Stimulated activated CD4-positive, alpha-beta T cell treated with anti-CD3 and anti-CD28 coated beads, Interleukin-12 subunit alpha, Interleukin-12 subunit beta, amount 100 ng/mL, for 24 hours (primary cell): ENCODE measurements around the gene PIGW.

Source experiments
- DNase-seq, 2 experiments: peaks; one replicate each; pipeline ENCODE4 v3.0.0-alpha.2; 2020; ENCODE audit warnings: low read depth in 2 of 2

Gene PIGW

DNA sequence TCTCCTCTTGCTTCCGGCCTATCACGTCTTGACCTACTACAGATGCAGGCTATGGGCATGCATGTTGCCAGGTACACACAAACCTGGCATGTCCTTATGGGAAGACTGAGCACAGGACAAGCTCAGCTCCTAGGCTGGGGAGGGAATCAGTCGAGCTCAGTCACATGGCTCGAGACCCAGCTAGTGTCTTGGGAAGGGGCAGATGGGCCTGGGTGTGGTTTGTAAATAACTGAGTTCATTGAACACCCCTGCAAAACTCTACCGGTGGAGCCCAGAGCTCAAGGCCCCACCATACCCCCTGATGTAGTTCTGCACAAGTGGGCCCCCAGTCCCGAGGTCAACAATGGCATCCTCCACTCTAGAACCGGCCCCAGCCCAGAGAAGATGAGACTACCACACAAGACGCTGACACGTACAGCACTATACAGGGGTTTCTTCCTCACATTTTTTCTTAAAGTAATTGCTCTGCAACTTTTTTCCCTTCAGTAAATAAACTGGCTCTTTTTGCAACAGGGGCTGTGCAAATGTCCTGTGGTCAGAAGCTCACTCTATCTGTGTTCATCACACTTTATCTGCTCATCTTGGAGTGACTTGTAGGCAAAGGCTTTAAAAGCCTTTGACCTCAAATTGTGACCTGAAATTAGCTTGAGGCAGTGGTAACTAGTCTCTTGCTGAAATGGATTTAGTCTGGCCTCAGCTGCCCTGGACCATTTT is 25.4 kb upstream of the PIGW start:
- no peak for DNase-seq

DNA sequence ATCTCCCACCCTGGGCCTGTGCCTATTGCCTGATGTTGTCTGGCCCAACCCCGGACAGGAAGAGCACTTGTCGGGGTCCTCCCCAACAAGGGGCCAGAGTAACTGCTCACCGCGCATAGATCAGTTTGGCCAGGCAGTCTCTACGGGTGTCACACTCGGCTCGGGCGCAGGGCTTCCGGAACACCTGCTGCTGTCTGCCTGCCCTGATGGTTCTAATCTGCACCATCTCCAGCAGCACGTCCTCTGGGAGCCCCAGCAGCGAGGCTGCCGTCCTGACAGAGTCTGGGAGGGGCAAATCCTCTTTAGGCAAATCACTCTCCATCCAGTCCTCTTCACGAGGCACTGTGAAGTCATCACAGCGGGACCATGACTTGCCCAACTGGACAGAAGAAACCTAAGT is 24.2 kb upstream of the PIGW start:
- DNase-seq, result no peak

DNA sequence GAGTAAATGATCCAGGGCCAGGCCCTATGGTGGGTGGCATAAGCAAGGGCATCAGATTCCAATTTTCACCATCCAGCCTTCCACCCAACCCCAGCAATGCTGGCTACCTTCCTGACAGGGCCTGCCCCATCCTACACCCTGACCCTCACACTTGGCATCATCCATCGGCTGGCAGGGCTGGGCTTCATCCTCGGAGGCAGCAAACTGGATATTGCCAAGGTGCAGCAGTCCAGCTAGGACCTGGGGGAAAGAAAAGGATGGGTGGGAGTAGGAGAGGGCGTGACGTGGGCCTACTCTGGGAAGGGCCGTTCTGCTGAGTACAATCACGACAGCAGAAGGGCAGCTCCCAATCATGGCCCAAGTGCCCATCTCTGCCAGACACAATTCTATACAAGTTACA is 23.6 kb upstream of the PIGW start:
- no peak for DNase-seq

DNA sequence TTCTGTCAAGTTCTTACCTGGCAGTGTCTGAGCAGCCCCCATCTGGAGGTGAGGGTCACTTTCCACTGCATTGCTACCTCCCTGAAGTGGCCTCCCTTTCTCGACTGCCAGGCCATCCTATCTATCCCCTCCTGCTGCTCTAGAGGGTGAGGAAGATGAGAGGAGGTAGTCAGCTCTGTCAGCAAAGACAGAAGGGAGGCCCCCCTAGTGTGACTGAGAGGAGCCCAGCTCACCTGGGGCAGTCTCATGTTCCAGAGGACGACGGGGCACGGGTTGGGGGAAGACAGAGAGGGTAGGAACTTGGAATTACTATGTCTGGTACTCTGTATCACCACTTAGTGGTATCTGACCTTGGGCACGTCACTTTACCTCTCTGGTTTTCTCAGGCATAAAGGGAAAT is 22.1 kb upstream of the PIGW start:
- no peak for DNase-seq

DNA sequence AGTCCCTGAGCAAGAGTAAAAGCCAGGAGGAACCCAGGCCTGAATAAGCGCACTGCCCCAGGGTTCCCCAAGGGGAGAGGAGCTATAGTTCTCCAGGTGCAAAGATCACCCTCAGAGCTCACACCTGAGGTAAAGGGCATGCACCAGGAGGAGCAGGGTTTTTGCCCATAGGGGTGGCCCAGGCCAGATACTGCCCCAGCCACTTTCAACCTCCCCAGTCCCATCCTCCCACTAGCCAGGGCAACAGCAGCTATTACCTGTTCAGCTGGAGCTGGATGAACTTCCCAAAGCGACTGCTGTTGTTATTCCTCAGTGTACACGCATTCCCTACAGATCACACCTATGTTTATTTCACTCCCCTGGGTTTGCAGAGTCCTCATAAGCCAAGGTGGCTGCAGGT is 19.9 kb upstream of the PIGW start:
- no peak for DNase-seq

DNA sequence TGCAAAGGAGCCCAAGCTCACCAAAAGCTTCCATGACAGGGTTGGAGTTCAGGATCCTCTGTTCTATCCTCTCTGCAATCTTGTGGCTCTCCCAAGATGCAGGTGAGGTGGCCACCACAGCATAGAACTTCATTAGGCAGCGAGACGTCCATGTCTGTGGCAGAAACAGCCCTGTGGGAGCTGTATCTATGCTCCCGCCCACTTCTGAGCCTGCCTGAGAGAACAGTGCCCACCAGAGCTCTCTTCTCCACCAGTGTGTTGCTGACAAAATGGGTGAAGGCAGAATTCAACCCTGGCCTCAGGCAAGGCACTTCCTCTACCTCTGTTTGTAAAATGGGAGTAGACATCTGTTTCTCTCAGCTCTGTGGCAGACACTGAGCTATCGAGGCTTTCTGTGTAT is 18.9 kb upstream of the PIGW start:
- no peak for DNase-seq

DNA sequence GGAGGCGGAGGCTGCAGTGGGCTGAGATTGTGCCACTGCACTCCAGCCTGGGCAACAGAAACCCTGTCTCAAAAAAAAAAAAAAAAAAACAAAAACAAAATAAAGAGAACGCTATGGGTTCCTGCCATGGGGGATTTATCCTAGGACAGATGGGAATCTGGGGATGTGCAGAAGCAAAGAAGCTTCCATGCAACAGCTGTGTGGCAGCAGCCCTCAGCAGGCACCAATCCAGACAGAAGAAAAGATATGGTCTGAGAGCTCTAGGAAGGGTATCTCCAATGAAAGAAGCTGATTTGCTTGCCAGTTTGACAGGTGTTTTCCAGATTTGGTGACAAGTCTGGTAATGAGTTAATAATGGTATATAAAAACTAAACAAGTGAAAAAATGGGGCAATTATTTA is 11.7 kb upstream of the PIGW start:
- DNase-seq, result no peak

DNA sequence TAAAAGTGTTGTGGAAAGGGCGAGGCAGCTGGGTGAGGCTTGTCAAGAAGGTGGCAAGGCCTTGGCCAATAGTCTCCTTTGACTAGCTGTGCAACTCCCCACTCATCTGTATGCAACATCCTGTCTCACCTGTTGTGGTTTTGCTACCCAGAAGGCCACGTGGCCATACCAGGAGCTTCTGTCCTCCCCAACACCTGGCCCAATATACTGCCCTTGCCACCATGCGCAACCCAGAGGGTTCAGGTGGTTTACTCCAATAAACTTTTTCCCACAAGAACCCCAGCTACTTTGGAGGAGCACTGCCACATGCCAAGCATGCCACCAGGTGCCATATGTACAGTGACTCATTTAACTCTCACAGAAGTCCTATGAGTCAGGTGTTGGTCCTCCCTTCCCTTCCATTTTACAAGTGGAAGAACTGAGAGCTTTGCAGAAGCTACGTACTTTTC is 10.3 kb upstream of the PIGW start:
- DNase-seq, result no peak

DNA sequence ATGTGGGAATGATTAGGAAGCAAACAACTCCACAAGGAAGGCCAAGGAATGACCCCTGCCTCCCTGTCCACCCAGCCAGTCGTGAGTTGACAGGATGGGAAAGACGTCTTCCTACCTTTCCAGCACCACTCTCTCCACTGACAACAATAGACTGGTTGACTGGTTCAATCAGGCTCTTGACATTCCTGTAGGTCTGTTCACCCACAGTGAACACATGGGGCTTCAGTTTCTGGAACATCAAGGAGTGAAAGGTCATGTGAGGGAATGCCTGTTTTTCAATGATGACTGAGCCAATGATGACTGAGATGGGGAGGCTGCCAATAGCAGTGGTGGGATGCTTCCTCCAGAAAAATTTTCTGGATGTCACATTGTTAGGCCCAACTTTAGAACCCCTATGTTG is 9.7 kb upstream of the PIGW start:
- DNase-seq, result no peak

DNA sequence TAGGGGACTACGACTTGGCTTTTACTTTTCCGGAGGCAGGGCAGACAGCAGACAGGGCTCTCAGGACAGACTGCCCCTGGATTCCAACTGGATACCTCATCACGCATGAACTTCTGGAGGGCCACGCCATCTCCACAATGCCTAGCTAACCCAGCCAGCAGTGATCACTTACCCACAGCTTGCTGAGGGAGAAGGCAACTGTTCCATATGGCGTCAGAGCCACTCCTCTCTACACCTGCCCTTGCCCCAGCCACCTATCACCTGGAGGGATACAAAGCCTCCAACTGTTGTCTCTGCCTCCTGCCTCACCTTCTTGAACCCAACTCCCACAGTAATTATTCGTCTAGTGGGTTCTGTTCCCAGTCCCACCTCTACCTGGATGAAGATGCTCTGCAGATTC is 8.9 kb upstream of the PIGW start:
- DNase-seq, result no peak

DNA sequence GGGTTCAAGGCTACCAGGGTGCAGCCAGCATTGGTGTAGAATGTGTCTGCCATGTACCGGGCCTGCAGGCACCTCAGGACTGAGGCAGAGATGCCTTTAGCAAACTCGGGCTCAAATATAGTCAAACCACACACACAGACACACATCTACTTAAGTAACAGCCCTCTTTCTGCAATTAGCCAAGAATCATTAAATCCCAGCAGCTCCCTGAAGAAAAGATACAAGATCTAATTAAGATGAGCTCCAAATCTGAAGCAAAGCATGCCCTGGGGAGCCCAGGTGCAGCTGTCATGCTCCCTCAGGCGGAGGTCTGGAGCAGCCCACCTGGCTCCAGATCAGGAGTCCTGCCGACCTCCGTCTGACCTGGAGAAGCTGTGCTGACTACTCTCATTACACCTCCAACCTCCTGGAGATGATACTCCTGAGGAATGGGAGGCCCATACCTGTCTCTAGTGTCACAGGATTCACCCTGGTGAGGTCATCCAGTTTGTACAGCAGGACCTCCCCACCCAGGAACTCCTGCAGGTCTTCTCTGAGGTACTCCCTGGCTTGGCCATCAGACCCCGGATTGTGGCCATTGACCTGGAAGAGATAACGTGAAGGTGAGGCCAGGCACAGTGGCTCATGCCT is 7.1 kb upstream of the PIGW start:
- DNase-seq, result no peak

DNA sequence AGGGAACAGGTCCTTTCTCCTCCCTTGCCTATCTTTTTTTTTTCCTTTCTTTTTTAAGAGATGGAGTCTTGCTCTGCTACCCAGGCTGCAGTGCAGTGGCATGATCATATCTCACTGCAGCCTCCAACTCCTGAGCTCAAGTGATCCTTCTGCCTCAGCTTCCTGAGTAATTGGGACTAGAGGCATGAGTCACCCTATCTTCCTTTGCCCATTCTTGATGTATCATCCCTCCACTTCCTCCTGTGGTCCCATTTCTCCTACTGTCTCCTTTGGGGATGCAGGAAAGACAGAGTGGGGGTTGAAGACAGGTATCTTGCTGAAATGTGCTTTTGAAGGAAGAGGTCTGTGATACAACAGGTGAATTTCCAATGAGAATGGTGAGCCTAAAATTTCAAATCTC is 5.7 kb upstream of the PIGW start:
- no peak for DNase-seq

DNA sequence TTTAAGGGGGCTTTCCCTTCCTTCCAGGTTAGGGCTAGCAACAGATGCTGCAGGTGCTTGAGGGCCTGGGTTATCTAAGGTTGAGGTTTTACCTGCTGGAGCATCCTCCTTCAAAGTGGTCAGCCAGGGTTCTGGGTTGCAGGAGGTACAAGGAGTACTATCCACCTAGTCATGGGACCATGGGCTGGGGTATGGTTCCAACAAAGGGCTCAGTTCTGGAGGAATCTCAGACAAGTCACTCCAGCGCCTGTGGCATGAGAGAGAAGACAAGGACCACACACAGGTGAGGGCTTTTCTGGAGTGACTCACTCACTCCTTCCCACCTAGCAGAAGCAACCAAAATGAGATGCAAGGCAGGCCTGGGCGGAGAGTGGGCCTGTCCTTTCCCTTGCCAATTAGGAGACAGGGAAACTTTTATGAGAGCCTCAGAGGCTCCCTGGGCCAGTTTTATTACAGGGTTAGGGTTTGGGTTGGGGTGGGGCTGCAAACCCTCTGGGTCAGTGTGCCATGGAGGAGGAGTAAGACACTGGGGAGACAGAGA is 2.3 kb upstream of the PIGW start:
- no peak for DNase-seq

DNA sequence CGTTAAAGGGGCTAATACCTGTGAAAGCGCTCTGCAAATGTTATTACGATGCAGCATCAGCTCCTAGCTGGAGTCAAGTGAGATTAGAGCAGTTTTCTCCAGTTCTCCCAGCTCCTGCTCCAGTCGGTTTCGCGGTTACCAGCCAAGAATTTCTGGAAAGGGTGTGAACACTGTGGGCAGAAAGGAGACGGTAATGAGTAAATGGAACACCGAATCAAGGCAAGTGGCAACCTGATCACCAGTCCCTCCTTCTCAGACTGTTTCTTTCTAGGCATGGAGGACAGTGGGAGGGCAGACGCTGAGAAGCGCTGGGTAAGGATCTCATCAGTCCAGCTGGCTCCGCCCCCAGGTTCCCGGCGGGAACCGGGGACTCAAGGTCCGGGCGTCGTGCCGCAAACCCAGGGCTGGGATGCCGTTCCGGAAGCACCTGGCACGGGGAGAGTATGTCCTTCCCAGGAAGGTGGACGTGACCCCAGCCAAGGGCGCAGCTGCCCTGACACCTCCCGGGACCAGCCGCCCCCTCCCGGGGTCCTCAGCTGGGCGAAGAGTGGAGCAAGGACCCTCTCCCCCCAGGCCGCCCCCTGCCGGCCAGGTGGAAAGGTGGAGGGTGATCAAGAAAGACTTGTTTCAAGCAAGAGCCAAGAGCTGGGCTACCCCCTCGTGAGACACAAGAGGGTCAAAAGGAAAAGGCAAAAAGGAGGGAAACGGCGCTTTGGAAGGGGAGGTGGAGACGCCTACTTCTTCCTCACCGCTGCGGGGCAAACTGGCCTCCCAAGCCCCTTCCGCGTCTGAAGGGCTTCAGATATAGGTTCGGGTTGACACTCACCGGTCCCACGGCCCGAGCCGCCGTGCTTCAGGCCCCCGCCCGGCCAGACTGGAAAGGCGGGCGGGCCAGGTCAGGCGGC is 600 bp upstream of the PIGW start:
- peak; percentile 15 to 58 for DNase-seq

DNA sequence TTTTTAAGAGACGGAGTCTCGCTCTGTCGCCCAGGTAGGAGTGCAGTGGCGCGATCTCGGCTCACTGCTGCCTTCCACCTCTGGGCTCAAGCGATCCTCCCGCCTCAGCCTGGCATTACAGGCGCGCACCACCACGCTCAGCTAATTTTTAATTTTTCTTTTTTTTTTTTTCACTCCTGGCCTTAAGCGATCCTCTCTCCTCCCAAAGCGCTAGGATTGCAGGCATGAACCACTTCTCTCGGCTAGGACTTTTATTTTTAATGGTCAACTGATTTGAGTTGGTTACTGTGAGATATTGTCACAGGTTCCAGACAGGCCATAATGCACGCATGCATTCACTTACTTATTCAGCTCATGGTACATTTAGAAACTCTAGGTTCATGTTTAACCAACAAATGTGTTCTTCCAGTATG is 888 bp downstream of the PIGW start:
- no peak for DNase-seq

DNA sequence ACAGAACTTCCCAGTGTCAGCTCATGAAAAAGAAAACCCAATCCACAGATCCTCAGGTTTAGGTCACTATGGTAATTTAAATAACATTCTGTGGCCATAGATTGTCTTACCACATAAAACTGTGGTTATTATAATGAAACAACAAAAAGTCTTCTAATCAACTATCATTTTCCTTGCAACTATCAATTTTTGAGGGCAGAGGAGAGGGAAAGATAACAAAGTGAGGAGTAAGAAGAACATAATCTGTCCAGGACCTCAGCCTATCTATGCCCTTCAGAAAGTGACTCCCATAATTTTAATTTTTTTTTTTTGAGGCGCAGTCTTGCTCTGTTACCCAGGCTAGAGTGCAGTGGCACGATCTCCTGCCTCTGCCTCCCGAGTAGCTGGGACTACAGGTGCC is 5.9 kb downstream of the PIGW start:
- DNase-seq, result no peak

DNA sequence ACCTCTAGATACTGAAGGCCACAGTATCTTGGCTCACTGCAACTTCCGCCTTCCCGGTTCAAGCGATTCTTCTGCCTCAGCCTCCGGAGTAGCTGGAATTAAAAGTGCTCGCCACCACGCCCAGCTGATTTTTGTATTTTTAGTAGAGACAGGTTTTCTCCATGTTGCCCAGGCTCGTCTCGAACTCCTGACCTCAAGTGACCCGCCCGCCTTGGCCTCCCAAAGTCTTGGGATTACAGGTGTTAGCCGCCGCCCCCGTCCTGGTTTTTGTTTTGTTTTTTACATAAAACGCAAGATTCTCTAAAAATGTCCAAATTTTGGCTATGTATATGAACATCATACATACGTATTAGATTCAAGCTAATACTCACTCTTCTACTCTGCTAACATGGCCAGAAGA is 8.0 kb downstream of the PIGW start:
- no peak for DNase-seq

DNA sequence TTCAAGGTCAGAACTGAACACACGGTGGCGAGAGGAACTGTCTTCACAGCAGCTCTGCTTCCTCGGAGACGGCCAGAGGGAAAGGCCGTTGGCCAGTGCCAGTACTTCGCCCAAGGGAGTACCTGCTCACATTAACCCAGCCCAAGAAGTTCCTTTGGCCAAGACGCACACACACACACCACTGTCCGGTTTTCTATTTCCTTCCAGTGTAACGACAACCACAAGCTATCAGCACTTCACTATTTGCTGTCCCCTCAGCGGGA is 9.2 kb downstream of the PIGW start:
- no peak for DNase-seq

DNA sequence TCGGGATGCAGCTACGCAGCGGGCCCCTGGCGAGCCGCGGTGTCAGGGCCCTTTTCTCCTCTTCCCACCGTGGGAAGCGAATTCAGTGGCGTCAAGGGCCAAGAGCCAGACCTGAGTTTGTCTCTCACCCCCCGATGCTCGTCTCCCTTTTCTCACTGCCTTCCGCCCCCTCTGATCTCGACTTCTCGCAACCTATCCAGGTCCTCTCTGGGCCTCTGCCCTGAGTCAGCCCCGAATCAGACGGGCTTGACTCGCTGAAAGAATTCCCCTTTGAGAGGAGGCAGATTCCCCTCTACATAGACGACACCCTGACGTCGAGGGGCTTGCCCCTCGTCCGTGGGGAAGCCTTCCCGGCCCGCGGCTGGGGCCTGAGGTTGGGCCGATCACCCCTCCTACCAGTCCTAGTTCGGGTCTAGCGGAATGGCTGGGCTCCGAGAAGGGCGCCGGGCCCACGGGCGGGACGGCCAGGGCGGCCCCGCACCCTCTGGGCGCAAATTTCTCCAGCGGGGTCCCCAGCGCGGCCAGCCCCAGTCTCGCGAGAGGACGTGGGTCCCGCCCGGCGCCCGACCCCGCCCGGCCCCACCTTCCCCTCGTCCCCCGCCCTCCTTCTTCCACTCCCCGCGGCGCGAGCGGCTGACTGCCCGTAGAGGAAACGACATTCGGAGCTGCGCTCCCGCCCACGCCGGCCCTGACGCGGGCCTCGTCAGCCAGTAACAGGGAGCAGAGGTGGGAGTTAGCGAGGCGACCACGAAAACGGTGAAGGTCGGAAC is 9.7 kb downstream of the PIGW start, which contains the start of gene GGNBP2:
Gene GGNBP2 (plus strand): TSS at position 613 of the 770 bp plus-strand sequence. CDS start 806 bp downstream, outside the sequence.
- DNase-seq, result peak; percentile 75 to 85

DNA sequence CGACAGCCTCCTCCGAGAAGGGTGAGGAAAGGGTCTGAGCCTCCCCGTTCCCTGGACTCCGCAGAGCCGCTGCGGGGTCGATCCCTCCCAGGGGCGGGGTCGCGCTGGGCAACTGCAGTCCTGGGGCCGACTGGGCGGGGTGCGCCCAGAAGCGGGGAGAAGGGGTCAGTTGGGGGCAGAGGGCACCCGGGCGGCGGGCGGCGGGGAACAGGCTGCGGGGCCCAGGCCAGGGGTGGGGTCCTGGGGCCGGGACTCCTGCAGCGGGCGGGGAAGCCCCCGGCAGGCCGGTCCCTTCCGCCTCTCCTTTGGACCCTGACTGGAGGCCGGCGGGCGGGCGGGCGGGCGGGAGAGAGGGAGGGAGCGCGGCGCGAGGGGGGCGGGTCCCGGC is 10.3 kb downstream of the PIGW start:
- DNase-seq, result no peak

DNA sequence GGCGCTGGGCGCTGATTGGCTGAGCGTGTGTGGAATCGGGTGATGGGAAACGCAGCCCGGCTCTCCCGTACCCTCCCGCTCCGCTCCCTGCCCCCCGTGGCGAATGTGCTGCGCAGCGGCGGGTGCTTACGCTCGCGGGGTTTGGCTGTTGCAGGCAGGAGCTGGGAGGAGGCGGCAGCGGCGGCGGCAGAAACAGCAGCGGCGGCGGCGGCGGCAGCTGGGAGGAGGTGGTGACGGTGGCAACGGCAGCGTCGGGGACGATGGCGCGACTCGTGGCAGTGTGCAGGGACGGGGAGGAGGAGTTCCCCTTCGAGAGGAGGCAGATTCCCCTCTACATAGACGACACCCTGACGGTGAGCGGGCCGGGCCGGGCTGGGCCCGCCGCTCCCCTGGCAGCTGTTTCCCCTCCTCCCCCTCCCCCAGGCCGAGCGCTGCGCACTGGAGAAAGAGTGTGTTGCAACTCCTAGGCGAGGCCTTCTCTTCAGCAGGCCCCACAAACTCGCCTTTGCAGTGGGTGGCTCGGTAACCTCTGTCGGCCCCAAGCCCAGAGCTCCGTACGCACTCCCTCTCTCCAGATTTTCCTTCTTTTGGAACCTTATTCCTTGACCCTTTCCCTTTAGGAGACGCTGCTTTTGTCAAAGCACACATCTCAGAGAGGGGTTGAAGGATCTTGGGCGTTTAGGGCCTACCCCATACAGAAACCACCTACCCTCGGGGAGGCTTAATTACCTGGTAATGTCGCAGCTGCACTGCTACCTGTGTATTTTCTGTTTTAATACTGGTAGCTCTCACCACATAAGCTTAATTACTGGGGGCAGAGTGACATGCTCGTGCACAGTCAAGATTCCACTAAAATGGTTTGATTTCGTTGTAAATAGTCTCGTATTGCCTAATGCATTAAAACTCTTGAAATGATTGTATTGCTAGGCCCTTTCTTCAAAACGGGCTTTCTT is 11.0 kb downstream of the PIGW start:
- DNase-seq, result peak; percentile 89 to 94
